GM12878 (cell line): Measurements from ENCODE around the gene MLIP. TPM values are rescaled to one million over a fixed set of nuclear protein-coding genes. Genes with fewer than 3 reads are reported as not detected.
A peak's percentile ranks its signal among the peaks of the same experiment; 100 is the strongest.

Source experiments
- ATAC-seq: fragments of 200-7000 bp; cut with Tn5 transposase; 3 replicates; pipeline ENCODE4 v1.9.1; 2020; ENCODE audit warnings: mild to moderate bottlenecking, moderate library complexity
- BruUV-seq: library from RNA; stranded (reverse); fragments of 400-500 nt; replicated peaks from 2 replicates; lab custom pipeline; 2021; lab: Mats Ljungman, UMichigan
- CTCF ChIA-PET: fragments of 300-600 bp; sonication (Branson Sonifier 250); formaldehyde crosslinking; extraction: SDS; loops from one replicate; lab custom pipeline; 2021; ENCODE audit warnings: inconsistent platforms; lab: Yijun Ruan, JAX
- POLR2A ChIA-PET: fragments of 350-600 bp; formaldehyde crosslinking; extraction: SDS; loops from one replicate; lab custom pipeline; 2021; ENCODE audit warnings: inconsistent platforms; lab: Charles Lee
- RAD21 ChIA-PET: fragments of 300-600 bp; sonication (Branson Sonifier 250); formaldehyde crosslinking; loops from one replicate; lab custom pipeline; 2023; ENCODE audit warnings: antibody characterized with exemption; ENCODE audit not compliant: unreplicated experiment; lab: Charles Lee
- SMC1A ChIA-PET: fragments of 300-600 bp; sonication (Branson Sonifier 250); formaldehyde crosslinking; loops from one replicate; lab custom pipeline; 2023; ENCODE audit not compliant: unreplicated experiment, uncharacterized antibody; lab: Charles Lee
- DNase-seq: peaks from one replicate; pipeline ENCODE4 v3.0.0-alpha.2; 2011; ENCODE audit warnings: low read depth, low spot score
- FAIRE-seq: peaks from 3 replicates; lab custom pipeline; 2011; peaks lifted over from hg19 to GRCh38; lab: Jason Lieb, UNC
- H2AFZ ChIP-seq: 2 replicates; pipeline ENCODE4 v1.6.0; 2011; ENCODE audit warnings: low read depth, low read length, control low read depth; ENCODE audit not compliant: control insufficient read depth
- H3K27ac ChIP-seq: 2 replicates; pipeline ENCODE4 v1.5.1; 2011; ENCODE audit warnings: control low read depth; ENCODE audit not compliant: control insufficient read depth, insufficient read depth
- H3K27me3 ChIP-seq, 2 experiments: replicated peaks in 1 of 2; 2 replicates each; pipeline versions ENCODE4 v1.6.0 to v1.6.1; 2011; ENCODE audit warnings: low read length in 1 of 2; ENCODE audit not compliant: control insufficient read depth in 2 of 2, insufficient read depth in 2 of 2
- H3K36me3 ChIP-seq, 2 experiments: 2 replicates each; pipeline ENCODE4 v1.5.1; 2011; ENCODE audit warnings: low read length in 1 of 2; ENCODE audit not compliant: control insufficient read depth in 2 of 2, insufficient read depth in 2 of 2
- H3K4me1 ChIP-seq: 2 replicates; pipeline ENCODE4 v1.6.1; 2011; ENCODE audit warnings: mild to moderate bottlenecking, low read length, moderate library complexity, mixed read lengths; ENCODE audit not compliant: control insufficient read depth, insufficient read depth
- H3K4me2 ChIP-seq: 2 replicates; pipeline ENCODE4 v1.6.0; 2011; ENCODE audit warnings: control low read depth; ENCODE audit not compliant: control insufficient read depth, insufficient read depth
- H3K4me3 ChIP-seq: fragments of 200-600 bp; sonication (generic); 2 replicates; pipeline ENCODE4 v1.5.1; 2016
- H3K79me2 ChIP-seq: 2 replicates; pipeline ENCODE4 v1.6.0; 2011; ENCODE audit warnings: low read length; ENCODE audit not compliant: control insufficient read depth, insufficient read depth
- H3K9ac ChIP-seq: 2 replicates; pipeline ENCODE4 v1.8.0; 2011; ENCODE audit warnings: low read length, control low read depth, mixed read lengths; ENCODE audit not compliant: control insufficient read depth, insufficient read depth
- H3K9me3 ChIP-seq: replicated peaks from 3 replicates; pipeline ENCODE4 v1.5.1; 2011; ENCODE audit warnings: mild to moderate bottlenecking, low read length; ENCODE audit not compliant: control insufficient read depth, insufficient read depth
- H4K20me1 ChIP-seq: 2 replicates; pipeline ENCODE4 v1.6.0; 2011; ENCODE audit not compliant: control insufficient read depth, insufficient read depth
- CTCF ChIP-seq, 3 experiments: IDR thresholded peaks in 2 of 3; conservative IDR thresholded peaks in 1 of 3; 2 replicates each; pipeline ENCODE4 v1.5.1; 2011; ENCODE audit warnings: low read depth in 3 of 3, low read length in 3 of 3, mild to moderate bottlenecking in 3 of 3, control low read depth in 2 of 3, moderate library complexity in 2 of 3, inconsistent platforms in 1 of 3, mixed read lengths in 1 of 3; ENCODE audit not compliant: control insufficient read depth in 2 of 3, insufficient read depth in 1 of 3; ENCODE audit errors: extremely low read depth in 1 of 3
- DPF2 ChIP-seq: fragments of 450-650 bp; IDR thresholded peaks from 2 replicates; pipeline ENCODE4 v1.6.1; 2017; ENCODE audit warnings: mild to moderate bottlenecking
- EP300 ChIP-seq, 2 experiments: fragments of 150-350 bp in 1 of 2; IDR thresholded peaks; 2 replicates each; pipeline ENCODE4 v1.6.1; 2011 to 2012; ENCODE audit warnings: low read depth in 2 of 2, low read length in 2 of 2, borderline replicate concordance in 1 of 2, improper control_type of control experiment in 1 of 2, inconsistent platforms in 1 of 2; ENCODE audit not compliant: control insufficient read depth in 1 of 2
- KDM1A ChIP-seq: fragments of 200-600 bp; sonication (generic); IDR thresholded peaks from 2 replicates; pipeline ENCODE4 v1.6.1; 2016; ENCODE audit warnings: borderline replicate concordance
- POLR2AphosphoS2 ChIP-seq: IDR thresholded peaks from 2 replicates; pipeline ENCODE4 v1.6.1; 2011; ENCODE audit warnings: low read depth, mild to moderate bottlenecking, low read length, improper control_type of control experiment, moderate library complexity
- RAD21 ChIP-seq: IDR thresholded peaks from 2 replicates; pipeline ENCODE4 v1.6.1; 2011; ENCODE audit warnings: mild to moderate bottlenecking, low read depth, low read length, moderate library complexity; ENCODE audit not compliant: insufficient read depth
- TAF1 ChIP-seq: IDR thresholded peaks from 2 replicates; pipeline ENCODE4 v1.6.1; 2011; ENCODE audit warnings: mild to moderate bottlenecking, low read depth, low read length, borderline replicate concordance
- TBL1XR1 ChIP-seq: IDR thresholded peaks from 2 replicates; pipeline ENCODE4 v1.6.1; 2012; ENCODE audit warnings: low read depth, low read length, improper control_type of control experiment
- WGBS: methylation state at CpG from one replicate; pipeline ENCODE4 v1.1.6; 2016; ENCODE audit warnings: low lambda C conversion rate; ENCODE audit not compliant: insufficient replicate concordance, insufficient coverage; ENCODE audit errors: missing lambda C conversion rate; 5-methylcytosine and 5-hydroxymethylcytosine counted together
- in situ Hi-C: fragments of 300-500 bp; cut with MboI; formaldehyde crosslinking; loops from 9 replicates; pipeline ENCODE4 v1.14.3; 2018; ENCODE audit warnings: mixed read lengths
- intact Hi-C: fragments of 100-400 bp; cut with micrococcal nuclease; formaldehyde crosslinking; loops from one replicate; pipeline ENCODE4 v1.14.2; 2022; ENCODE audit not compliant: unreplicated experiment
- polyA plus RNA-seq, 11 experiments: library from polyadenylated mRNA; depleted of rRNA in 4 of 11; unstranded in 6 of 11; stranded (reverse) in 5 of 11; fragments of >200 nt; fragmentation: Nextera tagmentation in 4 of 11; fragmentation: Illumina TruSeq in 1 of 11; extraction: Ambion mirVana in 4 of 11; extraction: Trizol in 1 of 11; gene quantifications; 1 replicate in 1 of 11; 2 replicates in 10 of 11; pipeline versions ENCODE4 v1.2.1 to v1.2.3, GENCODE V29; 2011 to 2016; ENCODE audit warnings: inconsistent platforms in 2 of 11, missing spikeins in 2 of 11, low read depth in 1 of 11
- total RNA-seq, 4 experiments: library from RNA; depleted of rRNA in 3 of 4; stranded (reverse); fragments of >200 nt in 3 of 4; fragmentation: Illumina TruSeq in 1 of 4; extraction: Trizol in 1 of 4; gene quantifications; 2 replicates each; pipeline versions ENCODE4 v1.2.1 to v1.2.3, GENCODE V29; 2013 to 2021
- TF ChIP-seq, protein P1 (sequence below): fragments of 450-650 bp; IDR thresholded peaks from 2 replicates; pipeline ENCODE4 v1.6.1; 2017; ENCODE audit warnings: mild to moderate bottlenecking, low read depth, inconsistent platforms; ENCODE audit not compliant: poor library complexity, severe bottlenecking
- TF ChIP-seq, protein P2 (sequence below): fragments of 450-650 bp; IDR thresholded peaks from 2 replicates; pipeline ENCODE4 v1.6.1; 2016; ENCODE audit warnings: mild to moderate bottlenecking

The MLIP gene
- total and polyA plus RNA-seq, 10 of the 15 experiments (the other 5 are each of a cell fraction or from before 2014, with no cell fraction given), result not detected

- peak; percentile 37 to 44 (median 40); a peak in 5 of 6 replicates for TF ChIP-seq CTCF (IDR thresholded peaks at IDR 0.05 in 2 of 3, conservative IDR thresholded peaks at IDR 0.05 in 1 of 3; ENCODE audit: control insufficient read depth in 2 of 3, extremely low read depth in 1 of 3, insufficient read depth in 1 of 3, low read depth in 3 of 3, low read length in 3 of 3)
- TF ChIP-seq RAD21, result peak; percentile 39
- TF ChIP-seq TAF1, result no peak
- Histone ChIP-seq H3K4me3 (no peak overlapping the region), H3K4me1 (no peaks in the 10 kb centered on the region), H3K9ac (no peak overlapping the region), H3K79me2 (no peaks in the 10 kb centered on the region), H4K20me1 (no peaks in the 10 kb centered on the region), H3K27me3 (no peaks in the 10 kb centered on the region), H2AFZ (no peak overlapping the region), H3K9me3 (no peaks in the 10 kb centered on the region), H3K27ac (no peak overlapping the region), H3K36me3 (no peaks in the 10 kb centered on the region), H3K4me2 (no peak overlapping the region)
- intact Hi-C loops (no loop called here), in situ Hi-C loops (no loop called here)
- no TSS peak for BruUV-seq
- ChIA-PET CTCF (interaction anchor here (0.6 to 2.8 kb wide), 26 partner anchors 9 to 658 kb away, joined by 3 to 14 read pairs (median 4); no protein-coding TSS in a partner anchor), POLR2A (no interaction called here), RAD21 (interaction anchor here (0.7 to 1.8 kb wide), 3 partner anchors 68 to 473 kb away, joined by 3 to 7 read pairs (median 3); no protein-coding TSS in a partner anchor), SMC1A (interaction anchor here (0.7 to 2.1 kb wide), 16 partner anchors 11 to 493 kb away, joined by 3 to 8 read pairs (median 3); no protein-coding TSS in a partner anchor)
- no peak for DNase-seq
- 4% methylated on average over 1 of the region's 1 CpG for WGBS
- ATAC-seq, result peak; percentile 66
- no peak for FAIRE-seq
Observed at GRCh38 chr6:54244430-54244829, 133.2 kb downstream of the MLIP start.

- no TSS peak for BruUV-seq
- intact Hi-C loops (no loop called here), in situ Hi-C loops (no loop called here)
- no peak for DNase-seq
- Histone ChIP-seq H3K79me2 (no peaks in the 10 kb centered on the region), H3K9ac (no peak overlapping the region), H3K4me3 (no peak overlapping the region), H3K4me2 (no peak overlapping the region), H3K27me3 (no peaks in the 10 kb centered on the region), H3K9me3 (no peaks in the 10 kb centered on the region), H3K4me1 (no peaks in the 10 kb centered on the region), H2AFZ (no peak overlapping the region), H3K36me3 (no peaks in the 10 kb centered on the region), H4K20me1 (no peaks in the 10 kb centered on the region), H3K27ac (no peak overlapping the region)
- 15% methylated on average over 2 of the region's 2 CpGs for WGBS
- ChIA-PET POLR2A (no interaction called here), RAD21 (interaction anchor here (1.3 to 1.8 kb wide), 2 partner anchors 20 to 67 kb away, joined by 4 to 7 read pairs; no protein-coding TSS in a partner anchor), CTCF (interaction anchor here (0.6 to 2.8 kb wide), 20 partner anchors 8 to 259 kb away, joined by 3 to 14 read pairs (median 4); no protein-coding TSS in a partner anchor), SMC1A (interaction anchor here (0.7 to 2.1 kb wide), 14 partner anchors 19 to 492 kb away, joined by 3 to 8 read pairs (median 4); no protein-coding TSS in a partner anchor)
- no peak for FAIRE-seq
- ATAC-seq, result no peak
- TF ChIP-seq DPF2 (no peak), EP300 (IDR thresholded peaks at IDR 0.05; ENCODE audit: borderline replicate concordance in 1 of 2, control insufficient read depth in 1 of 2, low read depth in 2 of 2, low read length in 2 of 2) (no peak), TBL1XR1 (no peak), RAD21 (no peak), KDM1A (no peak), POLR2AphosphoS2 (no peak)
- TF ChIP-seq, protein P1, sequence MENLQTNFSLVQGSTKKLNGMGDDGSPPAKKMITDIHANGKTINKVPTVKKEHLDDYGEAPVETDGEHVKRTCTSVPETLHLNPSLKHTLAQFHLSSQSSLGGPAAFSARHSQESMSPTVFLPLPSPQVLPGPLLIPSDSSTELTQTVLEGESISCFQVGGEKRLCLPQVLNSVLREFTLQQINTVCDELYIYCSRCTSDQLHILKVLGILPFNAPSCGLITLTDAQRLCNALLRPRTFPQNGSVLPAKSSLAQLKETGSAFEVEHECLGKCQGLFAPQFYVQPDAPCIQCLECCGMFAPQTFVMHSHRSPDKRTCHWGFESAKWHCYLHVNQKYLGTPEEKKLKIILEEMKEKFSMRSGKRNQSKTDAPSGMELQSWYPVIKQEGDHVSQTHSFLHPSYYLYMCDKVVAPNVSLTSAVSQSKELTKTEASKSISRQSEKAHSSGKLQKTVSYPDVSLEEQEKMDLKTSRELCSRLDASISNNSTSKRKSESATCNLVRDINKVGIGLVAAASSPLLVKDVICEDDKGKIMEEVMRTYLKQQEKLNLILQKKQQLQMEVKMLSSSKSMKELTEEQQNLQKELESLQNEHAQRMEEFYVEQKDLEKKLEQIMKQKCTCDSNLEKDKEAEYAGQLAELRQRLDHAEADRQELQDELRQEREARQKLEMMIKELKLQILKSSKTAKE, result no peak
- TF ChIP-seq, protein P2, sequence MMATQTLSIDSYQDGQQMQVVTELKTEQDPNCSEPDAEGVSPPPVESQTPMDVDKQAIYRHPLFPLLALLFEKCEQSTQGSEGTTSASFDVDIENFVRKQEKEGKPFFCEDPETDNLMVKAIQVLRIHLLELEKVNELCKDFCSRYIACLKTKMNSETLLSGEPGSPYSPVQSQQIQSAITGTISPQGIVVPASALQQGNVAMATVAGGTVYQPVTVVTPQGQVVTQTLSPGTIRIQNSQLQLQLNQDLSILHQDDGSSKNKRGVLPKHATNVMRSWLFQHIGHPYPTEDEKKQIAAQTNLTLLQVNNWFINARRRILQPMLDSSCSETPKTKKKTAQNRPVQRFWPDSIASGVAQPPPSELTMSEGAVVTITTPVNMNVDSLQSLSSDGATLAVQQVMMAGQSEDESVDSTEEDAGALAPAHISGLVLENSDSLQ, result no peak
Observed at GRCh38 chr6:54245265-54245664, 134.0 kb downstream of the MLIP start.
